ENCODE data around the gene RC3H2.

DNA sequence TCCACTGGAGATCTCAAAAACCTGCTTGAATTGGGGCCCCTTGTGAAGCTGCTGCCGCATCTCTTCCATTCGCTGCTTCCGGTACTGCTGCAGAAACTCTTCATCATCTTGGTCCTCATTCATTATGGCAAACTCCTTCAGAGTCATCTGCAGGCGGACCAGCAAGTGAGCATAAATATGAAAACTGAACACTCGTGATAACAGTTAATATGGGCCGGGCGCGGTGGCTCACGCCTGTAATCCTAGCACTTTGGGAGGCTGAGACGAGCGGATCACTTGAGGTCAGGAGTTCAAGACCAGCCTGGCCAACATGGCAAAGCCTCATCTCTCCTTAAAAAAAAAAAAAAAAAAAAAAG, 84.7 kb downstream of the RC3H2 start:
- TF ChIP-seq ESRRA (CRISPR knock-in tag; IDR thresholded peaks at IDR 0.05; ENCODE audit: borderline replicate concordance) (no peak), PRRX2 (CRISPR knock-in tag; IDR thresholded peaks at IDR 0.05) (no peak), CTCF (IDR thresholded peaks at IDR 0.05) (no peak)

Measured in WTC11 (cell line).